PC-9 (cell line): Measurements from ENCODE around the gene KLK5.

ENCODE experiments used
- EZH2 ChIP-seq: fragments of 200-600 bp; sonication (generic); IDR thresholded peaks from 2 replicates; pipeline ENCODE4 v1.8.0; 2017; ENCODE audit warnings: antibody characterized with exemption, low read depth
- TF ChIP-seq, protein P1 (sequence below): fragments of 200-600 bp; sonication (generic); conservative IDR thresholded peaks from 2 replicates; pipeline ENCODE4 v1.6.1; 2017; ENCODE audit warnings: mixed run types, antibody characterized with exemption, mild to moderate bottlenecking, moderate library complexity

- TF ChIP-seq, protein P1, sequence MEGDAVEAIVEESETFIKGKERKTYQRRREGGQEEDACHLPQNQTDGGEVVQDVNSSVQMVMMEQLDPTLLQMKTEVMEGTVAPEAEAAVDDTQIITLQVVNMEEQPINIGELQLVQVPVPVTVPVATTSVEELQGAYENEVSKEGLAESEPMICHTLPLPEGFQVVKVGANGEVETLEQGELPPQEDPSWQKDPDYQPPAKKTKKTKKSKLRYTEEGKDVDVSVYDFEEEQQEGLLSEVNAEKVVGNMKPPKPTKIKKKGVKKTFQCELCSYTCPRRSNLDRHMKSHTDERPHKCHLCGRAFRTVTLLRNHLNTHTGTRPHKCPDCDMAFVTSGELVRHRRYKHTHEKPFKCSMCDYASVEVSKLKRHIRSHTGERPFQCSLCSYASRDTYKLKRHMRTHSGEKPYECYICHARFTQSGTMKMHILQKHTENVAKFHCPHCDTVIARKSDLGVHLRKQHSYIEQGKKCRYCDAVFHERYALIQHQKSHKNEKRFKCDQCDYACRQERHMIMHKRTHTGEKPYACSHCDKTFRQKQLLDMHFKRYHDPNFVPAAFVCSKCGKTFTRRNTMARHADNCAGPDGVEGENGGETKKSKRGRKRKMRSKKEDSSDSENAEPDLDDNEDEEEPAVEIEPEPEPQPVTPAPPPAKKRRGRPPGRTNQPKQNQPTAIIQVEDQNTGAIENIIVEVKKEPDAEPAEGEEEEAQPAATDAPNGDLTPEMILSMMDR: no peak
- no peak for TF ChIP-seq EZH2
These were observed 27.1 kb downstream of the KLK5 start for GRCh38 chr19:50925734-50926133.
